Suprapubic skin (tissue), 3 donors: ENCODE measurements around the gene PRKCZ.

Experiments used
- CTCF ChIP-seq, 2 donors: fragments of 200-600 bp in 1 of 2; fragments of 450-650 bp in 1 of 2; sonication (generic) in 1 of 2; IDR thresholded peaks; one replicate each; pipeline ENCODE4 v1.5.1; 2016 to 2019; ENCODE audit warnings: antibody characterized with exemption in 2 of 2, mild to moderate bottlenecking in 1 of 2, moderate library complexity in 1 of 2
- EP300 ChIP-seq: sonication (generic); formaldehyde crosslinking; IDR thresholded peaks from one replicate; pipeline ENCODE4 v1.6.1; 2017; ENCODE audit warnings: antibody characterized with exemption

GRCh38 chr1:2084306-2084705, 34.1 kb downstream of the PRKCZ start:
- TF ChIP-seq CTCF (IDR thresholded peaks at IDR 0.05), result no peak
- TF ChIP-seq EP300, result no peak
